IPS-NIHi11 (cell line): ENCODE data around the gene STARD8.
"Not testable (repeated sequence)": the region's sequence is repeated elsewhere in the genome, so short reads cannot be mapped to it uniquely, and the experiment has no call there.

Experiments used
- DNase-seq: peaks from one replicate; pipeline ENCODE4 v3.0.0; 2012; ENCODE audit warnings: mixed read lengths, low spot score

The STARD8 gene

DNA sequence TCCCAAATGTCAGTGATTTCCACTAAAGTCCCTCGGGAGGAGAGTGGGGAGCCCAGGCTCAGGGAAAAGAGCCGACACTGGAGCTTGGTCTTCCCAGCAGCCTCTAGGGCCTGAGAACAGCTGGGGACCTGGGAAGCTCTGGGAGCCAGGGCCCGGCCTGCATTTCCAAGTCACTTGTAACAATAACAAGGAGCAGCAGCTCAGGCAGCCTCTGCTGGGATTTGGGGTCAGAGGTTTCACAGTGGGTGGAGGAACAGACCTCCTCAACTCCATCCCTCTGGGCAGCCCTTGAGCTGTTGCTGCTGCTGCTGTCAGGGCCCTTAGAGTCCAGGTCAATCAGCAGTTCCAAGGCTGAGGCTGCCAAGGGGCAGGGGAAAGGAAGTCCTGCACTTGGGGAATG is 11.1 kb downstream of the STARD8 start:
- DNase-seq = peak; percentile 10

DNA sequence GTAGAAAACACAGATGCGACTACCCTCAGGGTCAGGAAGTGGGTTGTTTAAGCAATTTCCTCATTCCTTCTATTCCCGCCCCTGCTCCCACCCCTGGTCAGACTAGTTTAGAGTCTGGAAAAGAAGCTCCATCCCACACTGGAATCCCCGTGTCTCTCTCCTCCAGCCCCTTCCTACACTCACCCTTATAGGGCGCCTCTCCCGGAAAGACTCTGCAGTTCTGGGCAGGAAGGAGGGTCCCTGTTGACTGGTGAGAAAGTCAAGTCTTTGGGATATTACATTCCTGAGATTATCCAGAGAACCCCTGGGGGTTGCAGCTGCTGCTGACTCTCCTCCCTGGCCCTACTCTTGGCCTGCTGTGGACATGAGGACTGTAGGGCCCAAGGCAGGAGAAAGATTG is 11.9 kb downstream of the STARD8 start:
- peak; percentile 14 for DNase-seq

DNA sequence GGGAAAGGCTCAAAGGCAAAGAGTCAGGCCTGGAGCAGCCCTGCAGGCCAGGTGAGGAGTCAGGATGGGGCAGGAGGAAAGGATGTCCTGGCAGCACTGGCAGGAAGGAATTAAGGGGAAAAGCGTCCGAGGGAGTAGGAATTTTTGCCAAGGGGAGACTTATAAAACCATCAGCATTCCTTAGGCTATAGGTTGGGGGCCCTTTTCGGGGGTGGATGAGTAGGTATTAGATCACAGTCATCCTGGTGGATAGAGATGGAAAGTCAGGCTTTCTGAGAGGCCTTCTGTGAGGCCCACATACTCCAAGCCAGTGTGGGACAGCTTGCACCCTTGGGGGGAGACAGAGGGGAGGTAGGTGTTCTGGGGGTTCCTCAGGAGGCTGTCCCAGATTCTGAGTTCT is 12.3 kb downstream of the STARD8 start:
- no peak for DNase-seq

DNA sequence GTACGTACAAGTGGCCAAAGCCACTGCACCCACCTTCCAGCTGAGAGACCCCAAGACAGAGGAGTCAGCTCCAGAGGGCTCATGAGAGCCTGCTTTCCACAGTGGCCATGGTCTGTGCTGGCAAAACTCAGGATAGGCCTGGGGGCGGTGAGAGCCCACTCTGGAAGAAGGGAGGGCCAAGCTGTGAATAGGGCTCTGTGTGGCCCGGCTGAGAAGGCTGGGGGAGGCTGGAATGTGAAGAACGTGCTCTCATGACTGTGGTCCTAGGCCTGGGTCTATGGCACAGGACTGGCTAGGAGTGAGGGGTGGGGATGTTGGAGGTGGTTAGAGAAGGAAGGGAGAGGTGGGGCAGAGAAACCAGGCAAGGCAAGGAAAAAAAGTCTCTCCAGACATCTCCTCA is 13.3 kb downstream of the STARD8 start:
- no peak for DNase-seq

DNA sequence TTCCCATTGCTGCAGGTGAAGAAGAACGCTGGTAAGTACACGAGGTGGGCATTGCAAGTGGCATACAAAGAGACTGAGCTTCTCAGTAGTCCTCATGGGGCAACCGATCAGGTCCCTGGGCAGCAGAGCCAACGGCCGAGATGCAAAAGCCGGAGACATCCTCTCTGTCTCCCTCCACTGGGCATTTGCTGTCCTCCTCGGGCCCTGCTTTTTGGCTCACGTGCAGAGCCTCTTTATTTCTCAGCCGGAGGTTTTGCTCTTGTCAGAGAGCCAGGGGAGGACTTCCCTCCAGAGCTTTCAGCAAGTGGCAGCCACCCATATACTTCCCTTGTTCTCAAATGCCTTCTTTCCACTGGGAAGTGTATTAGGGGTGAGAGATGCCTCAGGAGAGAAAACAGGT is 18.0 kb downstream of the STARD8 start:
- DNase-seq = no peak

DNA sequence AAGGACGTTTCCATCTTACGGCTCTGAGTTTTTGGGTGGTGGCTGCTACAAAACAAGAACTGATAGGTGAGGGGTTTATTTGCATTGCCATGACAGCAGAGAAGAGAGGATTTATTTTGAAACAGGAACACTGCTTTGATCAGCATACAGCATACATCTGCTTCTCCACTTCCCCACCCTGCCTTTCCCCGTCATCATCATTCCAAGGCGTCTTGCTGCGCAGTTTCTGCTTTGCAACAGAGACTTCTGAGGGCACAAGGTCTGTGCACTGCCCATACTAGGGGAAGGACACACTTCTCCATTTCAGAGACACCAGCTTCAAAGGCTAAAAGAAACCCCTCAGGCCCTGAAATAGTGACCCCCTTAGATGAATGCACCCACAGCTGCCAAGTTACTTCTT is 19.1 kb downstream of the STARD8 start:
- DNase-seq = no peak

DNA sequence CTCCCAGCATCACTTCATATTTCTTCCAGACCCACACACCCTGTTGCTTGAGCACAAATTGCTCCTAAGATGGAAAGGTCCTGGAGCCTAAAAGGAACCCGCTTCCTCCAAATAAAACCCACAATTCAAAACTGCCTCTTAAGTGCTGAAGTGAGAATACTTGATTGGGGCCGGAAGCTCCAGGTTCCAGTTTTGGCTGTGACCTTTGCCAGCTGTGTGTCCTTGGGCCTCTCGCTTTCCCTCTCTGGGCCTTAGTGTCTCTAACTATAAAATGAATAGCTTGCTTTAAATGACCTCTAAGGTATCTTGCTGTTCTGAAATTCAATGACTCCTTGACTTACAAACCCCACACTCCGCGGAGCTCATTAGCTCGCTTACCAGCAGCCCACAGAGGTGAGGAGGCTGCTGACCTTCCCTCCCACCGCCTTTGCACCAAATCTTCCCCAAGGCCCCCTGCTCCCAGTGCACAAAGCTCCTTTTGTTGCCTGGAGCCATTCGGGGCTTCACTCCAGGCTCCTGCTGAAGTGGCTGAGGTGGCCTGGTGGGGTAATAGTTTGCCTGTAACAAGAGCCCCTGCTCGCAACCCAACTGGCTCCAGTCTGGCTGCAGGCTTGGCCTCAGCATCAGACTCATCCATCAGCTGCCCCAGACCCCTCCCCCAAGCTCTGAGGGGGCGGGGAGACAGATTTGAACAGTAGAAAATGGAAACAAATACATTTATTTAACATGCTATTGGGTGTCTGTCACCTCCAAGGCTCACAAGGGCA is 21.8 kb downstream of the STARD8 start:
- DNase-seq = peak; percentile 47

DNA sequence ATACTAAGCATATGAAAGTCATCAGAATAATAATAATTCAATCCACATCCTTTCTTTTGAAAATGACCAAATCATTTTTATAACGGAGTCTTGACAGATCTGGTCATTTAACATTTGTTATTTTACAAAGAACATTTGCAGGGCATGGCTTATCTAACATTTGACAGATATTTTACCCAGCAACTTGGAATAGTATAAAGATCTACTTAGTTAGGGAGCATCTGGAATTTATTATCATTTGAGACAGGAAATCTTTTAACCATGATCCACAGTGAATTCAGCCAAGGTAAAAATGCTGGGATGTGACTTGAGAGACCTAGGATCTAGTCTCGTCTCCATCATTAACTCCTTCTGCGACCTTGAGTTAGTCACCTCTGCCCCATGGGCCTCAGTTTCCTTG is 22.4 kb downstream of the STARD8 start:
- DNase-seq = no peak

DNA sequence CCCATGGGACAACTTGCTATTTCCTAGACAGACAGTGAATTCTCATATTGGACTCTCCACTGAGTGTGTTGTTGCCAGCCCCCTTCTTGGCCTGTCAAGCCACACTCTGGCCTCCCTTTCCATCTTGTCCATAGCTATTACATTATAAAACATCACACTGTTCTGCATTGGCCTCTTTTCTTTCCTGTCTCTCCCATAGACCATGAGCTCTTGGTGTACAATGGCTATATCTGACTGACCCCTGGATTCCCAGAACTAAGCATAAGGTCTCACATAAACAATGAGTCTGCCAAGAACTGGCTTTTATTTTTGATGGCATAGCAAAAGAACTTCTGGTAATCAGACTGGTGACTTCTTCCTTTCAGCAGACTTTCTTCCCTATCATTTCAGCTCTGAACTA is 23.8 kb downstream of the STARD8 start:
- DNase-seq = no peak

DNA sequence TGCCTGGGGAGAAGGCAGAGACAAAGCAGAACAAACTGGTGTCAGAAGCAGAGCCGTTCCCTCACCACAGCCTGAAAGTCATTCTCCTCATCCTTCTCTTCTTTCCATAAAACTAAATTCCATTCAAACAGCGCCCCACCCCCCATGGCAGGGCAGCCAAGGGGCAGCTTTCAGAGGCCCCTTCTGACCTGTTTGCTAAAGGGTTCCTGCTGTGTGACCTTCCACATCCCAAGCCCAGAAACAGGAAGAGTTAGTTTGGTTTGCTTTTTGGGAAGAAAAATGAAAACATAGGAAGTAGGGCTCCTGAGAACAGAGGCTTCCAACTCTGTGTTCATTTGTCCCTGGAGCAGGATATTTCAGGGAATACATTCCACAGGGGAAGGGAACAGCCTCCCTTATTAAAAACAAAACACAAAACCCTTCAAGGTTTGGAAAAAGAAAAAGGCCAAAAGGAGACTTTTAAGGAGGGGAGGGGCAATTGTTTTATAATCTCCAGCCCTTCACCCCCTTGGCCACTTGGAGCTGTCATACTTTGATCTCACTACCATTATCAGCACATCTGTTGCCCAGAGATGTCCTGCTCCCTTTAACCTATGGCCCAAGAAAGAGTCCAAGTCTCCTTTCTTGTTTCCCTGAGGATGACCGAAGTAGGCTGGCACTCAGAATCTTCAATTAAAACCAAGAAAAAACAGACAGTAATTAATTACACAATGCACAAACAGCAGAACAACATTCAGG is 25.3 kb downstream of the STARD8 start:
- DNase-seq = no peak

DNA sequence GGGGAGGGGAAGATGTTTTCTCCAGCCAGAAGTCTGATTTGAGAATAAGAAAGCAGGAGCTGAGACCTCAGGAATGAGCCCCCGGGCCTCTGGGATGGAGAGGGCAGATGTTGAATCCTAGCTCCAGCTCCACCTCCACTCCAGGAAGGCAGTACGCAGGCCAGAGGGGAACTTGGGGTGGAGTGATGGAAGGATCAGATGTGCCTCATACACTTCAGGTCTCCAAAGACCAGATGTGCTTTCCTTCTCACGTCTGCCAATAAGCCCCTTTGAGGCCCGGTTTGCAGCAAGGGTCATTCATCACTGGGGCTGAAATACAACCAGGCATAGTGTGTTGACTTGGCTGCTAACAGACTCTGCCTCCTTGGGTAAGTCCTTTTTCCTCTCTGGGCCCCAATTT is 28.1 kb downstream of the STARD8 start:
- DNase-seq = no peak

DNA sequence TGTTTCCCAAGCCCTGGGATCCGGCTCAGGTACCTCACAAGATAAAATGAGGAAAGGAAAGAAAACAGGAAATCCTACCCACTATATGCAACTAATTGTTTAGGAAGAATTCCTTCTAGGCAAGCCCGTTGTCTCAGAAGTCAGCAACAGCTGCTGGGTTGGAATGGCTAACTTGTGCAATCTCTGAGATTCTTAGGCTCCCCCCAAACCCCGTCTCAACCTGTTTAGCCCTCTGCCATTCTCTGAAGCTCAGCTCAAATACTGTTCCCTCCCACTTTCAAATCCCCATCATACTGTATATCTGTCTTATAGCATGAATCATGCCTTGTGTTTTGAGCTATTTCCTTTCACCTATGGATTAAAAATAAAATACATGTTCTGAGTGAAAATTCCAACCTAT is 28.9 kb downstream of the STARD8 start:
- no peak for DNase-seq

DNA sequence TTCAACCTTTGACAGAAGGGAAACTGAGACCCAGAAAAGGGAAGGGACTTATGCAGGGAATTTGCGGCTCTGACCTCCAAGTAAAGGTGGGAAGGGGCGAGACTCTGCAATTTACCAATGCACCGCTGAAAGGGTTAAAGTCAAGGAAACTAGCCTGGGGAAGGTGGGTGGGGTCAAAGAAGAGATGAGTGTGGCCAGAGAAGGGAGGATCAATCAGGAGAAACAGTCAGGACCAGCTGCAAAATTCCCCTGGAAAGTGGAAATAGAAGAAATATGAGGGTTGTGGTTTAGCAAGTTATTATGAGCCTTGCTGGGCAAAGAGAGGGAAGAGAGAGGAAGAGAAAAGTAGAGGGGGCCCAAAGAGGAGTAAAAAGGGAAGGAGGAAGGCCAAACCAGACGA is 30.5 kb downstream of the STARD8 start:
- DNase-seq = no peak

DNA sequence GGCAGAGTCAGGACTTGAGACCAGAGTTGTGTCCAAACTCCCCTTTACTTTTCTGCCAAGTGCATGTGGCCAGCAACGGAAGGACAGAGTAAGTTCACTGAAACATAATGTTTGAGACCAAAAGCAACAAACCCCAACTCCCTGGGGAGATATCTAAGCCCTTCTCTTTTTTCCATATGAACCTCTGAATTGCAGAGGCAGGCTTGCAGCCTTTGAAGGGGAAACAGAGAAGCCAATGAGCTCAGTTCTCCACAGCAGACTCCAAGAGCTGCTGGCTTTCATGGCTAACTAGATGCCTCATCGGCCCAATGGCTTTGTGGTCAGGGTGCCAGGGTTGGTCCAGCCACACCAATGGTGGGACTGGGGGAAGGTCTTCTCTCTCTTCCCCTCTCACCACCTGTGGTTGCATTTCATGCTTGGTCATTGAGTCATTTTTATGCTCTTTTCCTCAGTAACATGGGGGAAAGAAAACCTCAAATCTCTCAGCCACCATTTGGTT is 34.0 kb downstream of the STARD8 start:
- no peak for DNase-seq

DNA sequence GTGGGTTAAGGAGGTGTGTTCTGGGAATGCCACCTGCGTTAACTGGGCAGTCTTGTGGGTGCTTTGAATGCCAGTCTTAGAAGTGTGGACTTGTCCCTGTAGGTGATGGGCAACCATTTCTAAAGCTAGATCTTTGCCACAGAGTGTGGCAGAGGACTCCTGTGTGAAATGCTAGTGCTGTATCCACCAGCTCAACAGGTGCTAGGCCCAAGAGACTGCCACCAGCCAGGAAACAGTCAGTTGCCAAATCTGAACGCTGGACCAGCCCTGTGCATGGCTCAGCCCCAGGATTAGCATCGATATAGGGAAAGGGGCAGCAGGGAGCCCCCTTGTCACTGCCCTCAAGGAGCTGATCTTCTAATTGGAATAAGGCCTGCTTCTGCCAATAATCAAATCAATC is 35.3 kb downstream of the STARD8 start:
- no peak for DNase-seq

DNA sequence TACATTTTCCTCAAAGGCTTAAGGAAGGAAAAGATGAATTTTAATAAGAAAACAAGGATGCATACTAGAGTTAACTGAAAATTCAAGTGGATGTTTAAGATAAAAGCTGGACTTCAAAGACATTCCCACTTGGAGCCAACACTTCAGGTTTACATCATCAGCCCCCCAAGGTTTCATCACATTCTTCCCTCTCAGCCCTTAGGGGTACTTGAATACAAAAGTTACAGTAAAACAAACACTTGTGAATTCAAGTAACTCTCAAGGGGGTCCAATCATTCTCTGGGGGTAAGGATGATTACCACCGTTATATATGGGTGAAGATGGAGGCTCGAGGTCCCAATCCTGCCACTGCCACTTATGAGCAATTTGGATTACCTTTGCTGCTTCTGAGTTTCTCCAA is 36.1 kb downstream of the STARD8 start:
- no peak for DNase-seq

DNA sequence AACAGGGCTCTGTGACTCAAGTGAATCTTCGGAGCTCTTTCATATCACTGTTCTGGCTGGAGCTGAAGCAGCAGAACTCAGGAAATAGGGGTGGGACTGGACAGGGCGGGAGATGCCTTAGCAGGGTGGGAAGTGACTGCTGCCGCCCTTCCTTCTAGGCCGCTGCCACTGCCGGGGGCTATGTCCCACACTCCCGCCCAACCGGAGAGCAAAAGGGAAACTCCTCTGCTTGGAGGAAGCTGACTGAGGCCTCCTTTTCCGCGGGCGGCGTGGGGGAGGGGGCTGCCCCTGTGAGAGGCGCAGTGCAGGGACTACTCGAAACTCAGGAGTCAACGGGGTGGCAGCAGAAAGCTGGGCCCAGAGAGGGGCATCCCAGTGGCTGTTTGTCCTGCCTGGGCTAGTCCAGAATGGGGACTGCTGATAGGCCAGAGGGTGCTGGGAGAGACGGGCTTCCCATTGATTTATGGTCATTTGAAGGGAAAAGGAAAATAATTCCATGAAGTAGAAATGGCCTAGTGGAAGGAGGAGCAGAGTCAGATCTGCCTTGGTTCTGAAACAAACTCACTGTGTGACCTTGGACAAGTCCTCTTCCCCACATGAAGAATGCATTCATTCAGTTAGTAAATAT is 36.9 kb downstream of the STARD8 start:
- DNase-seq = no peak

DNA sequence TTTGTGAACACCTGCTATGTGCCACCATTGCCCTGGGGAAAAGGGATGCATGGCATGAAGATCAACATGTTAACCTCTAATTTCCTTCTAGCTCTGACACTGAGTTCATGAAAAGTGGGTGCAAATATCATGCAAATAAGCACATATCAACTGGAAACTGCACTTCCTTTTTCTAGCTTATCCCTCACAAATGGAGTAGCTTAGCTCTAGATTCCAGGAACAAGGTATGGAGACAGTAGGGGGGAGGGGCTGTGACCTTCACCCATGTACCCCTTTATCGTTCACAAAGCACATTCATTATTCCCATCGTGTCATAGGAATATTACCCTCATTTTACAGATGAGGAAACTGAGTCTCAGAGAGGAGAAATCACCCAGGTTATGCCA is 37.4 kb downstream of the STARD8 start:
- DNase-seq = no peak

DNA sequence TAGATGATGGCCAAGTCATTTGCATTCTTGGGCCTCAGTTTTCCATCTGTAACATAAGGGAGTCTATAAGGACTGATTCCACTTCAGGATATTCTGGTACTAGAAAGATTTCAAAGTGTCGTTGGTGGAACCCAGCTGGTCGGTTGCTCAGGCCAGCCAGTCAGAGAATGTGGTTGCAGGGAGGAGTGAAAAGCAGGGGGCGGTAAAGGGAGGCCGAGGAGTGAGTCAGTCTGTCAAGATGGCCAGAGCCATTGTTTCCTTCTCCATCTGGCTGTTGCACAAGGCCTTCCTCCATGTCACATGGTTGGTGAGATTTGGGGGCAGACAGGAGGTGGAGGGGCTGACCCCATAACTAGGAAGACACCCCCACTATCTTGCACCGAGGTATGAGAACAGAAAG is 38.2 kb downstream of the STARD8 start:
- peak; percentile 34 for DNase-seq

DNA sequence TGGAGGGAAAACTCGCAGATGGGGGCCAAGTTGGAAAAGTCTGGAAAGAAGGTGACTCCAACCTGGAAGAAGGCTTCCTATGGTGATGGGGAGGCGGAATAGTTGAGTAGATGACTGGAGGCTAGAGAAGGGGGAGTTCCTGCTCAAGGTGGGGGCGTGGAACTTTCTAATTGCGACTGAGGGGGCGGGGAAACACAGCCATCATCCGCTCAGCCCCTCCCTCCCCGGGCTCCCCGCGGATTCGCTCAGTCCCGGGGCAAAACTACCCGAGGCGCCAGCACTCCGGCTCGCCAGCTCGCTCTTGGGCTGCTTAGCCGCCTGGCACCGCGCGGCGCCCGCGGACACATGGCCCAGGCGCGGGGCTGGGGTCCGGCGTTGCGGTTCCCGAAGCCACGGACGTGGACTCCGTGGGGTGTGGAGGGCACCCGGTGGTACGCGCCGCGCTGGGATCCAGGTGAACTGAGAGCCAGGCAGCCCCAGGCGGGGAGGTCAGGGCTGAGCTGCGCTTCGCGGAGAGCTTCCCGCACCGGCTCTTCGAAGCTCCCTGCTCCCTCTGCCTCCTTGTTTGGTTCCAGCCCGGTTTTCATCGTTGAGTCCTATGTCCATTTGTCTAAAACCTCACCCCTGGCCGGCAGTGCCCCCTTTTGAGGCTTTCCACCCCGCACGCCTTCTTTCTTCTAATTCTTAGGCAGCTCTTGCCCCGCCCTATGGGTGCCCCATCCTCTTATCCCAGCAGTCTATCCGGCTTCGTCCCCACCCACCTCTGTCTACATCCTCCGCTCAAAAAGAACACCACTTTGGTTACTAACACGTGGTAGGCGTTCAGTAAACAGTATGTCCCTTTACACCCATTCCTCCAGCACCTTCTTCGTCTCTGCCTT is 38.9 kb downstream of the STARD8 start:
- peak; percentile 60 for DNase-seq

DNA sequence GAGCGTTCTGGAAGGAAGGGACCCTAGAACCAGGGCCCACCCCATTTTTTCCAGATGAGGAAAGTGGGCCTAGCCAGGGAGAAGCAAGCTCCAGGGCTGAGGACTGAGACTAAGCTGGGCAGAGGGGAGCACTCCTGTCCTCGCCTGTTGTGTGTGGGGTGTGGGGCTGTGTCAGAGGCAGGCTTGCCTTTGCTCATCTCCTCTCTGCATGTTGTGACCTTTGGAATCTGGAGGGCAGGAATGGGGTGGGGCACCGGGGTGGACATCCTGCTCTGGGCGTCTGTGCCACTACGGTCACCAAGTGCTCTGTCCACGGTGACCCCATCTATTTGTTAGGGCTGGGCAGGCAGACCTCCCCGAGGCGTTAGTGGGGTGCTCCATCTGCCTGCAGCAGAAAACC is 41.5 kb downstream of the STARD8 start:
- not testable (repeated sequence) for DNase-seq

DNA sequence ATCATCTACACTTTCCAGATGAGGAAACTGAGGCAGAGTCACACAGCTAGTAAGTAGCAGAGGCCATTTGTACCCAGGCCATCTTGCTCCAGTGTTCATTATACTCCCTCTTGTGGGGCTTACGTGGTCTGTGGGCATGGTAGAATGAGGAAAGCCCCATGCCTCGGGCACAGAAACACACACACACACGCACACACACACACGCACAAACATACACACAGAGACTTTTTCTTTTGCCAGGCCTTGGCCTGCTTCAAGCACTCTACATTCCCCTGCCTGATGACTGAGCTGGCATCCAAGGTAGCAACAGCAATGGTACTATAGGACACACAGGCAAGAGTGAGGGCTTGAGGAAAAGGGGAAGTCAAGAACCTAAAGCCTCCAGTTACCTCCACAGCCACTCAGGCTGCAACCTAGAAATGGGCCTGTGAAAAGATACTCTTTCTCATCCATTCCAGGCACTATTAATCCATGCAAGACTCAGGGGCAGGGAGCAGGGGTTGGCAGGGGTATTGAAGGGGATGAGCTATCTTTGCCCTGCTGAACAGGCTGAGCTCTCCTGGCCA is 43.6 kb downstream of the STARD8 start:
- no peak for DNase-seq
